ENCODE measurements around the gene LPCAT1.

The LPCAT1 gene

GRCh38 chr5:1493413-1493812 is 30.3 kb downstream of the LPCAT1 start:
- DNase-seq, result no peak

- DNase-seq, result no peak
Measured at GRCh38 chr5:1492757-1493156, 31.0 kb downstream of the LPCAT1 start.

DNA sequence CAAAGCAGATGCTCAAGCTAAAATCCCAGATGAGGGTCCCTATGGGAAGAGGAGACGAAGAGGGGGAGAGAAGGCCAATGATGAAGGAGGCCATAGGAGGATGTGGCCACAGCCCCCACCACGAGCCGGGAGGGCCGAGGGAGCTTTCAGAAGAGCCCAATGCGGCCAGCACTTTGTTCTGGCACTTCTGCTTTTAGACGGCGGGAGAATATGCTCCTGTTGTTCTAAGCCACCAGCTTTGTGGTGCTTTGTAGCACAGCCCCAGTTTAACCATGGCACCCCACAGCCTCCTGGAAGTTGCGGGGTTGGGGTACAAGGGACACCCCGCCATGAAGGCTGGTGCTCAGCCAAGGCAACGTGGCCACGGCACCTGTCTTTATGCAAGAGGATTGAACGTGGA is 33.4 kb downstream of the LPCAT1 start:
- no peak for DNase-seq

GRCh38 chr5:1489754-1490153 is 34.0 kb downstream of the LPCAT1 start:
- no peak for DNase-seq

- no peak for DNase-seq
Measured at GRCh38 chr5:1488882-1489680, 34.7 kb downstream of the LPCAT1 start.

- DNase-seq, result no peak
Measured at GRCh38 chr5:1487079-1487764, 36.5 kb downstream of the LPCAT1 start.

GRCh38 chr5:1486271-1486670 is 37.5 kb downstream of the LPCAT1 start:
- DNase-seq, result no peak

GRCh38 chr5:1485579-1486118 is 38.1 kb downstream of the LPCAT1 start:
- DNase-seq, result no peak

- no peak for DNase-seq
Measured at GRCh38 chr5:1484730-1485578, 38.8 kb downstream of the LPCAT1 start.

GRCh38 chr5:1483856-1484729 is 39.7 kb downstream of the LPCAT1 start:
- no peak for DNase-seq

- DNase-seq, result no peak
Measured at GRCh38 chr5:1483064-1483463, 40.7 kb downstream of the LPCAT1 start.

- no peak for DNase-seq
Measured at GRCh38 chr5:1481959-1482331, 41.8 kb downstream of the LPCAT1 start.

DNA sequence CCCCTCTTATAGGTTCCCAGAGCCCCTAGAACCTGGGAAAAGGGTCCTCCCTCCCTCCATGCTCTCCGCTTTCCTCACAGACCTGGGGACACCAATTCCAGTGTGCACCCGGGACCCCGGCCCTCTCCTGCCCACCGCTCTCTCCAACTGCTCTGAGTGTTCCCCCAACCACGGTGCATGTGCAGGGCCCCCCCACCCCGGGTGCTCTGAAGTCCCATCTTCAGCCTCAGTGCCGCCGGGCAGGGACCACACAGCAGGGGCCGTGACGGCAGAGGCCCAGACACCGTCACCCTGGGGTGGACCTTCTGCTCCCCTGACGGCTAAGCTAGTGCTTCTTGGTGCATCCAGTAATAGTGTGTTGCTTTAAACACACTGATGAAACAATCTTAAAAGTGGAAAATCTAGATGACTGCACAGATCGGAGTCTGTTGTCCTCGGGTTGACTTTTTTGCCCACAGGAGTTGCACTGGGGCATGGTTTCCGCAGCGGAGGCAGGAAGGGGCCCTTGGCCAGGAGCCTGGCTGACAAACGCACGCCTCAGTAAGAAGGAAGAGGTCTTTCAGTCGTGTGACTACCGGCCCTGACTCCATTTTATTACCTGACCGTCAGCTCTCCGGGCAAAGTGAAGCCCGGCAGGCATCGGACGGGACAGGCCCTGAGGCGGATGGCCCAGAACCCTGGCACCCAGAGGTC is 42.3 kb downstream of the LPCAT1 start:
- no peak for DNase-seq

GRCh38 chr5:1480806-1481205 is 43.0 kb downstream of the LPCAT1 start:
- DNase-seq, result no peak

- DNase-seq, result no peak
Measured at GRCh38 chr5:1480217-1480616, 43.5 kb downstream of the LPCAT1 start.

- DNase-seq, result peak in 1 of 2 experiments; percentile 31
Measured at GRCh38 chr5:1479581-1480188, 44.1 kb downstream of the LPCAT1 start.

- DNase-seq, result no peak
Measured at GRCh38 chr5:1479066-1479465, 44.7 kb downstream of the LPCAT1 start.

DNA sequence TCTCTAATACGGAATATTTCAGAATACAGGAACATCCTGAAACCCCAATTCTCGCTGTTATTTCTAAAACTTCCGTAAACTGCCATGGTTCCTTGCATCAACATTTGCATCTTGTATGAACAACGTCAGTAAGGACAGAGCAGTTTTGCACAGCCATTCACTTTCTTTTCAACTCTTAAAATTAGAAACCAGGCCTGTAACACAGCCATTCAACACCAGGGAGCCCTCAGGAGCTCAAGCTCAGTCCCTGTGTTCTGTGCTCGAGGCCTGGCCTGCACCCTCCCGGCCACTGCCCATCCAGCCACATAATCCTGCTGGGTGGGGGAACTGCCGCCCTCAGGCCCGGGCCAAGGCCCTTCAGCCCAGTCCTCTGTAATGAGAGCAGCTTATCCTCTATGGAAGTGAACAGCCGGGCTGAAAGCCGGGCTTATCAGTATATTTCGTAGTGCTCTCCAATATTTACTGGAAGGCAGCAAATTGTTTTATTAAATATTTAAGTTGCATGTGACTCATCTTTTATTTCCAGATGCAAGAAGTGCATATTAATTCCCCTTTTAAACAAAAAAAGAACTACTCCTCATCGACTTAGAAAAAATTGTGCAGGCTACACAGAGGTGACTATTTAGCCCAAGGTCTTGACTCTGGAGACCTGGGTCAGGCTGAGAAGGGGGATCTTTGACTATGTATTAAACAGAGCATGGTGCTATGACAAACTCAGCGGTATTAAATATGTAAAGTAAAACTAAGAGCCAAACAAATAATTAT is 45.3 kb downstream of the LPCAT1 start:
- DNase-seq, result no peak

DNA sequence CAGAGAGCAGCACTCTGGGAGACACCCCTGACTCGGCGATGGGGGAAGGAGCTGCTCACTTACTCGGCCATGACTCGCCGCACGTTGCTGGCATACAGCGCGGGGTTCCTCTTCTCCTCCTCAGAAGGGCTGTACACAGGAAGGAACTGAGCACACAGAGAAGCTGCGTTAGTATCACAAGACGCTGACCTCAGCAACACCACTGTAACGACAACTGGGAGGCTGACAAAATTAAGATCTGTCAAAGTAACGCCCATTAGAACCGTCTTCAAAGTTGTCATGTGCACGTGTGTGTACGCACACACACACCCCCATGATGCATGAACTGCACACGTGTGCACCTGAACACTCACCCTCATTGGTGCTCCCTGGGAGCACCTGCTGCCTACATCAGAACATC is 46.4 kb downstream of the LPCAT1 start:
- DNase-seq, result no peak

- no peak for DNase-seq
Measured at GRCh38 chr5:1476967-1477310, 46.8 kb downstream of the LPCAT1 start.

Measured in NCI-H446 (cell line).